CD4-positive, alpha-beta T cell treated with Interleukin-2 at 100 ng/mL for 4 hours (primary cell): ENCODE results near the gene SHLD1.
"Not testable (repeated sequence)": the region's sequence is repeated elsewhere in the genome, so short reads cannot be mapped to it uniquely, and the experiment has no call there.

Experiments
- DNase-seq: peaks from one replicate; pipeline ENCODE4 v3.0.0-alpha.2; 2020; ENCODE audit warnings: low spot score

Gene SHLD1

DNA sequence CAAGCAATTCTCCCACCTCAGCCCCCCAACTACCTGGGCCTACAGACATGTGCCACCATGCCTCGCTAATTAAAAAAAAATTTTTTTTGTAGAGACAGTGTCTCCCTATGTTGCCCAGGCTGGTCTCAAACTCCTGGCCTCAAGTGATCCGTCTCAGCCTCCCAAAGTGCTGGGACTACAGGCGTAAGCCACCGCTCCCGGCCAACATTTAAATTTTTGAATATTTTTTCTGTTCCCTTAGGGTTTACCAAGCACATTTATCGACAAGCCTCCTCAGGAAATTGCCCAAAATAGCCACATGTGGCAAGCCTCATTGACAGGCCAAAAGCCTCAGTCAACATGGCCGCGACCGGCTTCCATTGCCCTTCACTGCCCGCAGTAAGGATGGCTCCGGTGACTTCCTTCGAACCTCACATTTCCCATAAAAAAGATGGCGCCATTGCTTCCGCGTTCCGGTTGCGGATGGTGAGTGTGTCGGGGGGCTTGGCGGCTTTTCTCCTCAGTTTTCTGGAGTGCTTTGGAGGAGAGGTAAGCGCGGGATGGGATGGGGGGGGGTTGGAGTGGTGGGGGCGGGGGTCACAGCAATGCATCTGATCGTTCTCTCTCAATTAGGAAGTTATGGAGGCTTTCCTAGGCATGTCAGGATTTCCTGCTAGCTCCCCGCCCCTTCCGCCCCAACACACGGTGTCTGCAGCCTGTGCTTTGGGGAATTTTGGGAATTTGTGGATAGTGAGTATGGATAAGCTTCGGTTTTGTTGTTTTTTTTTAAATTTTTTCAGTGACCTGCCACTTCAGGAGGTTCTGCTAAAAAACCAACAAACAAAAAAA is at the start of gene SHLD1:
SHLD1 (plus strand) TSS at position 450 of the 828 bp plus-strand sequence. CDS start 22,465 bp downstream, outside the sequence.
- peak; percentile 88 for DNase-seq

- DNase-seq = not testable (repeated sequence)
Observed at GRCh38 chr20:5702339-5702738, 47.9 kb upstream of the SHLD1 start.

- DNase-seq = no peak
Observed at GRCh38 chr20:5703681-5704101, 46.5 kb upstream of the SHLD1 start.

GRCh38 chr20:5705827-5706226 is 44.4 kb upstream of the SHLD1 start:
- no peak for DNase-seq

DNA sequence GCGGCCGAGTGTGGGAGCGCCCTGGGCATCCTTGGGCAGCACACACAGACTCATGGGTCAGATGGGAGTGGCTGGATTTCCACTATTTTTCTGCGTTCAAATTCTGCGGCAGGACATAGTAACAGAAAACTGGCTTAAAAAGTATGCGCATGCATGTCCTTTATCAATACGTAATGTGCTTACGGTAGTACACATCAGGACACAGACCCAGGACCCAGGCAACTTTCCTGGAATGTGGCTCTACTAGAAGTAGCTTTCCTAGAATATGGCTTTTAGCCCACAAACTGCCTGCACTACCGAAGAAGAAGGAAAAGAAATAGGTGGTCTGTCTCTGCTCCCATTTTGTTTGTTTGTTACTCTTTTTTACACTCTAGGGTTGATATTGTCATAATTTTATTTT is 43.4 kb upstream of the SHLD1 start:
- no peak for DNase-seq

GRCh38 chr20:5710551-5710950 is 39.6 kb upstream of the SHLD1 start:
- DNase-seq = no peak

DNA sequence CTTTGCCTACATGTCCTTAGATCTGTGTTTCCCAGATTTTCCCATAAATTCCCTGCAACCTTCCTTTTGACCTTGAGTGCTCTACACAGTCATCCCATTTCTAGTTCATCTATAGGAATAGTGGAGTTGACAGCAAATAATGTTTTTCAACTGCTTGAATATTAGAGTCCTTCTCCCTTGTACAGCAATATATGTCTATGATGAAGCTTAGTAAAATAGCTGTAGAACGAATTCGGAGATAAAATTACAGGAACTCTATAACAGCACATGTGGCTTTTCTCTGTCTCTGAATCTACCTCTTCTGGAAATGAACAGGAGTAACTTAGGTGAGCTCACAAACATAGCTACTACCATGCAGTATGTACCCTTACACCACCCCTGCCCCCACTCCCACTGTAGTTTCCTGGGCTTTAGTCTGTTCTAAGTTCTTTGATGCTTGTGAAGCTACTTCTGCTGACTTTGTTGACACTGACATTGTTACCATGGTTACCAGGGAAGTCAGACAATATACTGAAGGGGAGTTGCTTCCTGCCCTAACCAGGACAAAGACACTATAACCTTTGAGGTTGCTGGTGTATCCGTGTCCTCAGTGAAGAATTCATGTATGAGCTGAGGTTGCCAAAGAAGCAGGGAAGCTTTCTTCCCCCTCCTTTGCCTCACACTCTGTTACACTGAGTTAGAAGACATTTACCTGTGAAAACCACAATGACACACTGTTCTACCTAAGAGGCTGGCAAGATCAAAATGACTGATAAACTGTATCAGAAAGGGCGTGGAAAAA is 35.8 kb upstream of the SHLD1 start:
- DNase-seq = peak; percentile 96

DNA sequence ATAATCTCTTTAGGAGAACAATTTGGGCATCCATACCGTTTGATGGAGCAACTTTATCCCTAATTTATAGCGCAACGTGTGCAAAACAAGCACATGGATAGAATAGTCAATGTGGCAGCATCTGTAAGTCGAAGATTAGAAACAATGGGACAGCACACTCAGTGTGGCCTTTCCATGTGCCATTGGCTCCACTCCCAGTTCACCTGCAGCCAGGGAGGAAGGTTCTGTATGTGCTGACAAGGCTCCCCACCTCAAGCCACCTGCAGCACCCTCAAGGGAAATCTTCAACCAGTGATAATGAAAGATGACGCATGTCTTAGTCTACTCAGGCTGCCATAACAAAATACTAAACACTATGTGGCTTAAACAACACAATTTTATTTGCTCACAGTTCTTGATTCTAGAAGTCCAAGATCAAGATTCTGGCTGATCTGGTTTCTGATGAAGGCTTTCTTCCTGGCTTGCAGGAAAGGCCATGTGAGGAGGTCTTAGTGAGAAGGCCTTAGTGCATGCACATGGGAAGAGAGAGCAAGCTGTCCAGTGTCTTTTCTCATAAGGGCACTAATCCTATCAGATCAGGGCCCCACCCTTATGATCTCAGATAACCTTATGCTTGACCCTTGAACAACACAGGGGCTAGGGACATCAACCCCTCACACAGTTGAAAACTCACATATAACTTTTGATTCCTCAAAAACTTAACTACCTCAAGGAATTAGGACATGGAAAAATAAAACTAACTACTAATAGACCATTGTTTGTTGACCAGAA is 34.9 kb upstream of the SHLD1 start:
- DNase-seq = peak; percentile 37

DNA sequence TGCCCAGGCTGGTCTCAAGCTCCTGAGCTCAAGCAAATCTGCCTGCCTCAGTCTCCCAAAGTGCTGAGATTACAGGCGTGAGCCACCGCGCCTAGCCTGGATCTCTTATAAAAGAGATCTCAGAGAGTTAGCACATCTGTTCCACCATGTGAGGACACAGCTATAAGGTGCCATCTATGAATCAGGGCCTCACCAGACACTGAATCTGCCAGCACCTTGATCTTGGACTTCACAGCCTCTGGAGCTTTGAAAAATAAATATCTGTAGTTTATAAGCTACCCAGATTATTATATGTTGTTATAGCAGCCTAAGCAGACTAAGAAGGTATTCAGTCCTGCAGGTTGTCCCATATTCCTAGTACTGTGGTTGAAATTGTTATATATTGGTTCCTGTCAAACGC is 33.2 kb upstream of the SHLD1 start:
- no peak for DNase-seq

- DNase-seq = no peak
Observed at GRCh38 chr20:5718896-5719595, 31.2 kb upstream of the SHLD1 start.

- DNase-seq = peak; percentile 59
Observed at GRCh38 chr20:5719861-5720403, 30.3 kb upstream of the SHLD1 start.

- DNase-seq = no peak
Observed at GRCh38 chr20:5720696-5721095, 29.5 kb upstream of the SHLD1 start.

DNA sequence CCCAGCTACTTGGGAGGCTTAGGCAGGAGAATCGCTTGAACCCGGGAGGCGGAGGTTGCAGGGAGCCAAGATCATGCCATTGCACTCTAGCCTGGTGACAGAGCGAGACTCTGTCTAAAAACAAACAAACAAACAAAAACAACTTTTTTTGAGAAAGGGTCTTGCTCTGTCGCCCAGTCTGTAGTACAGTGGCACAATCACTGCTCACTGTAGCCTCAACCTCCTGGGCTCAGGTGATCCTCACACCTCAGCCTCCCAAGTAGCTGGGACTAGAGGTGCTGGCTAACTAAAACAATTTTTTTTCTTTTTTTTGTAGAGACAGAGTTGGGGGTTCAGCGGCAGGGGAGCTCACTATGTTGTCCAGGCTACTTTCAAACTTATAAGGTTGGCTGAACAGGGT is 28.8 kb upstream of the SHLD1 start:
- DNase-seq = not testable (repeated sequence)

GRCh38 chr20:5722927-5723326 is 27.3 kb upstream of the SHLD1 start:
- DNase-seq = no peak

- not testable (repeated sequence) for DNase-seq
Observed at GRCh38 chr20:5725183-5725463, 25.1 kb upstream of the SHLD1 start.

- DNase-seq = no peak
Observed at GRCh38 chr20:5727018-5727515, 23.1 kb upstream of the SHLD1 start.

GRCh38 chr20:5729348-5729747 is 20.9 kb upstream of the SHLD1 start:
- no peak for DNase-seq

- no peak for DNase-seq
Observed at GRCh38 chr20:5730131-5730530, 20.1 kb upstream of the SHLD1 start.

GRCh38 chr20:5731753-5732366 is 18.3 kb upstream of the SHLD1 start:
- no peak for DNase-seq

GRCh38 chr20:5734602-5735001 is 15.6 kb upstream of the SHLD1 start:
- no peak for DNase-seq
